RWPE2 (cell line): ENCODE measurements around the gene PPIC.

Experiments used
- ATAC-seq: fragments of 200-7000 bp; cut with Tn5 transposase; 3 replicates; pipeline ENCODE4 v1.9.1; 2021; ENCODE audit warnings: low read depth
- DNase-seq: peaks from one replicate; pipeline ENCODE4 v3.0.0-alpha.2; 2020; ENCODE audit warnings: low spot score
- H3K27ac ChIP-seq: fragments of 450-650 bp; 2 replicates; pipeline ENCODE4 v1.5.1; 2017; ENCODE audit warnings: mild to moderate bottlenecking; ENCODE audit not compliant: poor library complexity, severe bottlenecking
- H3K27me3 ChIP-seq: fragments of 250-450 bp; sonication (Bioruptor Pico); 2 replicates; pipeline ENCODE4 v1.5.1; 2021; ENCODE audit warnings: mild to moderate bottlenecking, moderate library complexity; ENCODE audit not compliant: insufficient read depth, poor library complexity, severe bottlenecking
- H3K36me3 ChIP-seq: fragments of 250-450 bp; sonication (Bioruptor Pico); 2 replicates; pipeline ENCODE4 v1.5.1; 2020; ENCODE audit warnings: low read depth, mild to moderate bottlenecking, moderate library complexity
- H3K4me1 ChIP-seq: fragments of 250-450 bp; sonication (Bioruptor Pico); 2 replicates; pipeline ENCODE4 v1.5.1; 2021; ENCODE audit warnings: mild to moderate bottlenecking, moderate library complexity; ENCODE audit not compliant: insufficient read depth, poor library complexity, severe bottlenecking
- H3K4me3 ChIP-seq: fragments of 250-450 bp; sonication (Bioruptor Pico); 2 replicates; pipeline ENCODE4 v1.5.1; 2021; ENCODE audit warnings: mild to moderate bottlenecking, moderate library complexity; ENCODE audit not compliant: severe bottlenecking
- H3K9me3 ChIP-seq: fragments of 250-450 bp; sonication (Bioruptor Pico); 2 replicates; pipeline ENCODE4 v1.5.1; 2021; ENCODE audit warnings: mild to moderate bottlenecking, moderate library complexity; ENCODE audit not compliant: severe bottlenecking
- TF ChIP-seq, protein P1 (sequence below): fragments of 450-650 bp; IDR thresholded peaks from one replicate; pipeline ENCODE4 v1.5.1; 2017; ENCODE audit warnings: mild to moderate bottlenecking, moderate library complexity; ENCODE audit not compliant: poor library complexity, severe bottlenecking

The PPIC gene

DNA sequence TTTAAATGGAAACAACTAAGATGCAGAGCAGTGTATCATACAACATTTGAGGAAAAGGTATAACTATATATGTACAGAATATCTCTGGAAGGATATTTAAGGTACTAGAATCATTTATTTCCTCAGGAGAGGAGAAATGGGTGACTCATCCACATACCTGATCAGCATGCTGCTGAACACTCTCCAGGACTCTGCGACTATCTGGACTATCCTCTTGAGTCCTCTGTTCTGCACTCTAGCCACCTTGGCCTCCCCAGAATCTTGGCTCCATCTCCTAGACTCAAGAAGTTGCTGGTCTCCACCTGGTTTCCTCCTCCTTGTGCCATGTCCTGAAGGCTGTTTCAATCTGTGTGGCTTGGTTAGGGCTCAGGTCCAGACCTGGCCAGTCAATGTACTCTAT lies 43.7 kb upstream of the PPIC start:
- no peak overlapping the region for H3K27ac ChIP-seq
- no peaks in the 10 kb centered on the region for H3K9me3 ChIP-seq
- ATAC-seq (peak; percentile 73), DNase-seq (no peak)
- TF ChIP-seq, protein P1, sequence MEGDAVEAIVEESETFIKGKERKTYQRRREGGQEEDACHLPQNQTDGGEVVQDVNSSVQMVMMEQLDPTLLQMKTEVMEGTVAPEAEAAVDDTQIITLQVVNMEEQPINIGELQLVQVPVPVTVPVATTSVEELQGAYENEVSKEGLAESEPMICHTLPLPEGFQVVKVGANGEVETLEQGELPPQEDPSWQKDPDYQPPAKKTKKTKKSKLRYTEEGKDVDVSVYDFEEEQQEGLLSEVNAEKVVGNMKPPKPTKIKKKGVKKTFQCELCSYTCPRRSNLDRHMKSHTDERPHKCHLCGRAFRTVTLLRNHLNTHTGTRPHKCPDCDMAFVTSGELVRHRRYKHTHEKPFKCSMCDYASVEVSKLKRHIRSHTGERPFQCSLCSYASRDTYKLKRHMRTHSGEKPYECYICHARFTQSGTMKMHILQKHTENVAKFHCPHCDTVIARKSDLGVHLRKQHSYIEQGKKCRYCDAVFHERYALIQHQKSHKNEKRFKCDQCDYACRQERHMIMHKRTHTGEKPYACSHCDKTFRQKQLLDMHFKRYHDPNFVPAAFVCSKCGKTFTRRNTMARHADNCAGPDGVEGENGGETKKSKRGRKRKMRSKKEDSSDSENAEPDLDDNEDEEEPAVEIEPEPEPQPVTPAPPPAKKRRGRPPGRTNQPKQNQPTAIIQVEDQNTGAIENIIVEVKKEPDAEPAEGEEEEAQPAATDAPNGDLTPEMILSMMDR: no peak
- H3K27me3 ChIP-seq: peaks cover 86% of the 10 kb centered on the region
- no peaks in the 10 kb centered on the region for H3K4me1 ChIP-seq
- no peaks in the 10 kb centered on the region for H3K36me3 ChIP-seq
- no peak overlapping the region for H3K4me3 ChIP-seq

GRCh38 chr5:123075521-123076163 lies 39.1 kb upstream of the PPIC start:
- DNase-seq (no peak), ATAC-seq (no peak)
- Histone ChIP-seq H3K4me1 (no peaks in the 10 kb centered on the region), H3K36me3 (no peaks in the 10 kb centered on the region), H3K9me3 (no peaks in the 10 kb centered on the region), H3K4me3 (no peak overlapping the region), H3K27me3 (peaks cover 40% of the 10 kb centered on the region), H3K27ac (no peak overlapping the region)
- TF ChIP-seq, protein P1: no peak

- H3K27ac ChIP-seq: no peak overlapping the region
- no peak for ATAC-seq
- no peaks in the 10 kb centered on the region for H3K4me1 ChIP-seq
- no peaks in the 10 kb centered on the region for H3K27me3 ChIP-seq
- TF ChIP-seq, protein P1: no peak
- no peaks in the 10 kb centered on the region for H3K9me3 ChIP-seq
- H3K36me3 ChIP-seq: no peaks in the 10 kb centered on the region
- no peak for DNase-seq
- no peak overlapping the region for H3K4me3 ChIP-seq
Observed at GRCh38 chr5:123068368-123068938, 31.9 kb upstream of the PPIC start.

DNA sequence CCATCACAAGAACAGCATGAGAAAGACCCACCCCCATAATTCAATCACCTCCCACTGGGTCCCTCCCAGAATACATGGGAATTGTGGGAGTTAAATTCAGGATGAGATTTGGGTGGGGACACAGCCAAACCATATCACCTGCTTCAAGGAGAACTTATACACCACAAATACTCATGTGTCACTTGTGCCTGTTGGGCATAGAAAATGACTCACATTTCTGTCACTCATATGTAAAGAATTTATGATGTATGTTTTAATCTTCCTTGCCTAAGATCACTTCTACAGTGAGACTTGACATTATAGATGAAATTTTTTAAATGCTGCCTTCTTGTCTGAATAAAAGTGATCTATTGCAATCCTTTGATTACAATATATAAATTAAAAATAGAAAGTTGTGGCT lies 29.5 kb upstream of the PPIC start:
- Histone ChIP-seq H3K9me3 (no peaks in the 10 kb centered on the region), H3K27me3 (no peaks in the 10 kb centered on the region), H3K27ac (no peak overlapping the region), H3K4me3 (no peak overlapping the region), H3K36me3 (no peaks in the 10 kb centered on the region), H3K4me1 (no peaks in the 10 kb centered on the region)
- ATAC-seq (peak; percentile 38; the same call in 1 of the 3 replicates), DNase-seq (no peak)
- TF ChIP-seq, protein P1: no peak

- TF ChIP-seq, protein P1: no peak
- no peak for ATAC-seq
- Histone ChIP-seq H3K4me1 (no peaks in the 10 kb centered on the region), H3K36me3 (no peaks in the 10 kb centered on the region), H3K27ac (no peak overlapping the region), H3K4me3 (no peak overlapping the region), H3K27me3 (peaks cover 13% of the 10 kb centered on the region), H3K9me3 (no peaks in the 10 kb centered on the region)
- DNase-seq: no peak
Observed at GRCh38 chr5:123059455-123059854, 22.9 kb upstream of the PPIC start.
